ENCODE data around the gene CNTF. TPM values are rescaled to one million over a fixed set of nuclear protein-coding genes. Genes with fewer than 3 reads are reported as not detected.
A peak's percentile ranks its signal among the peaks of the same experiment; 100 is the strongest.
"Not testable (repeated sequence)": the region's sequence is repeated elsewhere in the genome, so short reads cannot be mapped to it uniquely, and the experiment has no call there.

Gene CNTF, protein sequence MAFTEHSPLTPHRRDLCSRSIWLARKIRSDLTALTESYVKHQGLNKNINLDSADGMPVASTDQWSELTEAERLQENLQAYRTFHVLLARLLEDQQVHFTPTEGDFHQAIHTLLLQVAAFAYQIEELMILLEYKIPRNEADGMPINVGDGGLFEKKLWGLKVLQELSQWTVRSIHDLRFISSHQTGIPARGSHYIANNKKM
- total RNA-seq = 3.4 and 3.9 TPM in 2 replicates

DNA sequence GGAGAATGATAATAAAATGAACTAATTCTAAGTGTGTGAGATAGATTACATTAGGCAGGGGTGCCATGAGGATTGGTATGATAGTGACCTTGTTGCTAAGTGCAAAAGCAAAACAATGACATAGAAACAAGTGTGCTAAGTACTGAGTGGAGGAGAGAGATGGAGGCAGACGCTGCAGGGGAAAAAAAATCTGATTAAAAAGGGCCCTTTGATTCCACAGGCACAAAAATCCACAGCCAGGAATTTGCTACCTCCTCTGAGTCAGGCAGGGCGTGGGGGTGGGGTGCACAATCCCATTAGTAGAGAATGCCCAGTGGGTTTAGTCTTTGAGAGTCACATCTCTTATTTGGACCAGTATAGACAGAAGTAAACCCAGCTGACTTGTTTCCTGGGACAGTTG, at the start of gene CNTF:
Gene CNTF (plus strand): TSS at position 322 of the 400 bp plus-strand sequence. CDS start 88 bp downstream, outside the sequence.
- intact Hi-C loops (cut with micrococcal nuclease) = no loop called here
- DNase-seq = no peak
- no peaks in the 10 kb centered on the region for H3K27me3 Mint-ChIP-seq
- peak within 1 kb of the TSS; percentile 73 for H3K27ac Mint-ChIP-seq
- peaks cover 18% of the 10 kb centered on the region for H3K4me1 Mint-ChIP-seq
- H3K4me3 Mint-ChIP-seq = peak within 1 kb of the TSS; percentile 2
- no peaks in the 10 kb centered on the region for H3K9me3 Mint-ChIP-seq
- H3K36me3 Mint-ChIP-seq (ENCODE audit: low read depth) = peaks cover 65% of the 10 kb centered on the region

- not testable (repeated sequence) for H3K27me3 Mint-ChIP-seq, DNase-seq, H3K9me3 Mint-ChIP-seq
- Mint-ChIP-seq H3K4me1 (peaks cover 65% of the 10 kb centered on the region), H3K4me3 (peak overlapping the region; percentile 93), H3K27ac (peak overlapping the region; percentile 95), H3K36me3 (ENCODE audit: low read depth) (peaks cover 39% of the 10 kb centered on the region)
- intact Hi-C loops (cut with micrococcal nuclease) = loop anchor here (1.0 kb wide), 1 partner anchor 48 kb away; no protein-coding TSS in a partner anchor
Observed at GRCh38 chr11:58572906-58573305, 49.6 kb upstream of the CNTF start.

DNA sequence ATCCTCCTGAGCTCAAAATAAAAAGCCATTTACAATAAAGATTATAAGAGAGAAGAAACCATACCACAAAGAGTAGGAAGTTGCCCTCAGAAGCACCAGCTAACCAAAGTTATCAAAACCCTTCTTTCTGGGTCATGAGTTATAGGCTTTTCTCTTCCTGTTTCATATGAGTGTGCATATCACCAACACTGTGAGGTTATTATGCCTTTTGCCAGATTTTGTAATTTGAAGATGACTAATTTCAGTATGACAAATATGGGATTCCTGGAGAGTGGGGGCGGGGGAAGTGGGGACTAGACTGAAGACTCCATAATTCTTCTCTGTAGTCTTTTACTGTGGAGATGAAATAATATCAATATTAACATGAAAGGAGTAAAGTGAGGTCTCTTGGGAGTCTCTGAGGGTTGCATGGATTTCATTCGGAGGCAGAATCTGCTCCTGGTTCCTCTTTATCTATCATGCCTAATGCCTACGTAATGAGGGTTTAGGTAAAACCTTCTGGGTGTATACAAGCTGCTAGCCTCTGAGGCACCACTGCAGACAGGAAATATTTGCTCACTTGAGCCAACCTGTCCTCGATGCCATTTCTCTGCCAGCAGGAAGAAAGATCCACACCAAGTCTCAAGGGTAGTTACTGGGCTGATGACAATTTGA, 48.9 kb upstream of the CNTF start:
- Mint-ChIP-seq H3K4me3 (peak overlapping the region; percentile 93), H3K27me3 (peaks cover 4% of the 10 kb centered on the region), H3K27ac (peak overlapping the region; percentile 95), H3K9me3 (no peaks in the 10 kb centered on the region), H3K4me1 (peaks cover 66% of the 10 kb centered on the region), H3K36me3 (ENCODE audit: low read depth) (peaks cover 39% of the 10 kb centered on the region)
- intact Hi-C loops (cut with micrococcal nuclease) = loop anchor here (1.0 to 2.0 kb wide), 2 partner anchors 48 to 1147 kb away; partner anchors contain the start of gene SLC43A3
- peak; percentile 77 for DNase-seq

- intact Hi-C loops (cut with micrococcal nuclease) = loop anchor here (2.0 to 5.0 kb wide), 2 partner anchors 1148 to 1238 kb away; partner anchors contain the start of genes P2RX3, SLC43A3 and SSRP1
- Mint-ChIP-seq H3K27ac (peak overlapping the region; percentile 95), H3K36me3 (ENCODE audit: low read depth) (peaks cover 32% of the 10 kb centered on the region), H3K4me1 (peaks cover 61% of the 10 kb centered on the region), H3K4me3 (peak overlapping the region; percentile 93), H3K9me3 (no peaks in the 10 kb centered on the region), H3K27me3 (peaks cover 4% of the 10 kb centered on the region)
- no peak for DNase-seq
Observed at GRCh38 chr11:58574881-58575280, 47.6 kb upstream of the CNTF start.

DNA sequence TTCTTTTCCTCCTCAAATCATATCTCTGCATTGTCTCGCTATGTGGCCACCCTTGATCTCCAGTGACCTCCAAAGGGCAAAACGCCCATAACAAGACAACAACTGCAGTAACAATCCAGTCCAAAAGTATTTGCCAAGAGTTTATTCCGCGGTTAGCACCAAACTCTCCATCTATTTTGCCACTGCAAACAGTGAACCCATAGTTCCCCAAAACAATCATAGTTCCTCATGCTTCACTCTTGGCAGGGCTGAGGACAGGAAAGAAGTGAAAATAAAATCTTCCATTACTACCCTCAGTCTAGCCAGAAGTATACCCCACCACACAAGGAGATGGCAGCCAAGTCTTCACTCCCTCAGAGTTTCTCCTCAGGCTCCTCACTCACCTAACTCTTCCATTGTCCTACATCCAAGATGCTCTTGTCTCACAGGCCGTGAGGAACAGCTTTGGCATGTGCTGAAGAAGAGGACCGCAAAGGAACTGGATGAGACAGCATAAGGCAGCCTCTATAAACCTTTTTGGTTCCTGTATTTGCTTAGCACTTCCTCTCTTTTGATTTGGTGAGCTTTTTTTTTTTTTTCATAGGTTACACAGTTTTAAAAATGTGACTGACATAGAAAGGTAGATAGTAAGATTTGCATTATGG, 47.0 kb upstream of the CNTF start, which contains the start of gene LPXN:
Gene LPXN (minus strand): TSS at position 480 of the 644 bp plus-strand sequence. CDS start 84 bp downstream, at position 396.
- Mint-ChIP-seq H3K27me3 (peaks cover 4% of the 10 kb centered on the region), H3K27ac (peak within 1 kb of the TSS; percentile 100), H3K9me3 (no peaks in the 10 kb centered on the region), H3K4me1 (peaks cover 62% of the 10 kb centered on the region), H3K36me3 (ENCODE audit: low read depth) (peaks cover 30% of the 10 kb centered on the region), H3K4me3 (peak within 1 kb of the TSS; percentile 93)
- intact Hi-C loops (cut with micrococcal nuclease) = loop anchor here (2.0 to 5.0 kb wide), 4 partner anchors 99 to 1238 kb away; partner anchors contain the start of genes P2RX3, SLC43A3 and SSRP1
- DNase-seq = peak; percentile 87

DNA sequence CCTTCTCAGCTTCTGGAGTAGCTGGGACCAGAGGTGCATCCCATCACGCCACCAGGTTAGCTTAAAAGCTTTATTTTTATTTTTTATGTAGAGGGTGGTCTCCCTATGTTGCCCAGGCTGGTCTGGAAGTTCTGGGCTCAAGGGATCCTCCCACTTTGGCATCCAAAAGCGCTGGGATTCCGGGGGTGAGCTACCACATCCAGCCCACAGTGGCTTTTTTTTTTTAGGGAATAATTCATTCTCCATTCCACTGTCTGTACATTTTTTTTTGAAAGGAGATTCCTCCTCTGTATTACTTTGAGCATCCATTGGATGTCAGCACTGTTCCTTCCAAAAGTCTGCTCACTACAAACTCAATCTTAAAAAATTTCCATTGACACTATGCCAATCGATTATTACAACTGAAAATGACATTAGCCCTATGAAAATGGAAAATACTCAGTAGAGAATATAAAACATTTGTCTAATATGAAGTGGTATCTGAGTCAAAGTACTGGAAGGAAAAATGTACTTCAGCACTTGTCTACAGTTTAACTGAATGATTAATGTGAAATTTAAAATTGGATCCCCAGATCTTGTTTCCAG, 45.5 kb upstream of the CNTF start:
- H3K36me3 Mint-ChIP-seq (ENCODE audit: low read depth) = peaks cover 32% of the 10 kb centered on the region
- H3K4me3 Mint-ChIP-seq = peak overlapping the region; percentile 93
- intact Hi-C loops (cut with micrococcal nuclease) = loop anchor here (1.0 to 5.0 kb wide), 4 partner anchors 52 to 1240 kb away; partner anchors contain the start of genes P2RX3 and SSRP1
- peaks cover 4% of the 10 kb centered on the region for H3K27me3 Mint-ChIP-seq
- no peaks in the 10 kb centered on the region for H3K9me3 Mint-ChIP-seq
- peaks cover 66% of the 10 kb centered on the region for H3K4me1 Mint-ChIP-seq
- DNase-seq = peak; percentile 65
- peak overlapping the region; percentile 100 for H3K27ac Mint-ChIP-seq

DNA sequence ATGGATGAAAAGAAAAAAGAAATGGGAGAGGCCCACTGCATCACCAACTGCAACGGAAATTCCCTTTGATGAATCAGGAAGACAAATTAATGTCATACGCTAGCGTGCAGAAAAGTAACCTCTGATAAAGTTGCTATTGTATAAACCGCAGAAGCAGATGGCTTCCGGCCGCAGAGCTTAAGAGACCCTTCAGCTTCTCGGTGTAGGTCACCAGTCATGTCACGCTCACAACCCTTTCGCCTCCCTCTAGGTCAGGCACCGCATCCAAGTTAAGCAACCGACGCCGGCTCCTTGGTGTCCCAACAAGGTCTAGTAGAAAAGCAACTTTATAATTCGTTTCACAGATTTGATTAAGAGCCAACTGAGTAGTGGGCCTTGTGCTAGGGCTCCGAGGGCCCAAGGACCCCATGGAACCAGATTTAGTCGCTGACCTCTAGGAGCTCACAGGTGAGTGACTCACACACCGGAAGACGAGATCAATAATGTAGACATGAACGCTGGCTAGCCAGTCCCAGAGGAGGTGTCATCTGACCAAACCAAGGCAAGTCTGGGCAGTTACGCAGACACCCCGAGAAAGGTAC, 44.8 kb upstream of the CNTF start:
- Mint-ChIP-seq H3K36me3 (ENCODE audit: low read depth) (peaks cover 32% of the 10 kb centered on the region), H3K4me3 (peak overlapping the region; percentile 93), H3K9me3 (no peaks in the 10 kb centered on the region), H3K27ac (peak overlapping the region; percentile 100), H3K4me1 (peaks cover 68% of the 10 kb centered on the region), H3K27me3 (peaks cover 4% of the 10 kb centered on the region)
- peak; percentile 91 for DNase-seq
- intact Hi-C loops (cut with micrococcal nuclease) = loop anchor here (1.0 to 5.0 kb wide), 15 partner anchors 36 to 1240 kb away; partner anchors contain the start of genes FAM111B, MED19, OSBP and P2RX3

GRCh38 chr11:58578136-58578634, 44.3 kb upstream of the CNTF start:
- Mint-ChIP-seq H3K36me3 (ENCODE audit: low read depth) (peaks cover 33% of the 10 kb centered on the region), H3K9me3 (no peaks in the 10 kb centered on the region), H3K4me1 (peaks cover 69% of the 10 kb centered on the region), H3K27me3 (peaks cover 4% of the 10 kb centered on the region), H3K27ac (peak overlapping the region; percentile 100), H3K4me3 (peak overlapping the region; percentile 93)
- peak; percentile 97 for DNase-seq
- intact Hi-C loops (cut with micrococcal nuclease) = loop anchor here (1.0 to 5.0 kb wide), 12 partner anchors 35 to 1241 kb away; partner anchors contain the start of genes FAM111B, MED19, OSBP and P2RX3

DNA sequence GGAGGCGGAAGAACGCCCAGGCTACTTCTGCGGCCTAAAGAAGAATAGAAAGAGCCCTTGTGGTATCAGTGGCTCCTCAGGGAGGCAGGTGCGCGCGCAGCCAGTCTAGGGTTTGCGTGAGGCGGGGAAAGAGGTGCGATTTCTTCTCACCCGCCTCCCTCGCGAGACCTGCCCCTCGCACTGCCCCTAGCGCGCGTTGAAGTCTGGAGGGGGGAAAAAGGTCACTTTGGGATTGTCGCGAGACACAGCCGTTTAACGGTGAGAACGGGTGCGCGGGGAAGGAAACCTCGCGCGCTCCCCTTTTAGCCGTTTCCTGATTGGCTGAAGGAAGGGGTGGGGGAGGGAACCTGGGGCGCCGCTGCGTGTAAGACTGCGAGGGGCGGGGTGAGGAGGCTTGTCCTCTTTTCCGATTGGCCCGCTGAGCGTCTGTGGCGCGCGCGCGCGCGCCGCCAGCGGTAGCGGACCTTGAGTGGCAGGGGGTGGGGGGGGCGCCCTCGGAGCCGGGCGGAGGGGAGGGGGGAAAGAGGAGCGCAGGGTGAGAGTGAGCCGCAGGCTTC, 43.8 kb upstream of the CNTF start, which contains the start of gene ZFP91:
Gene ZFP91 (plus strand): TSS at position 429 of the 557 bp plus-strand sequence. CDS start 219 bp downstream, outside the sequence.
- peak; percentile 97 for DNase-seq
- peaks cover 67% of the 10 kb centered on the region for H3K4me1 Mint-ChIP-seq

GRCh38 chr11:58579192-58580129, 43.0 kb upstream of the CNTF start:
- peak; percentile 97 for DNase-seq
- H3K27ac Mint-ChIP-seq = peak overlapping the region; percentile 100
- no peaks in the 10 kb centered on the region for H3K9me3 Mint-ChIP-seq
- intact Hi-C loops (cut with micrococcal nuclease) = loop anchor here (1.0 to 5.0 kb wide), 10 partner anchors 18 to 1242 kb away; partner anchors contain the start of genes CLP1, FAM111B, OSBP and P2RX3
- peaks cover 32% of the 10 kb centered on the region for H3K36me3 Mint-ChIP-seq (ENCODE audit: low read depth)
- H3K27me3 Mint-ChIP-seq = peaks cover 4% of the 10 kb centered on the region
- H3K4me3 Mint-ChIP-seq = peak overlapping the region; percentile 93
- H3K4me1 Mint-ChIP-seq = peaks cover 66% of the 10 kb centered on the region

More for the DNA sequence above, 43.8 kb upstream of the CNTF start, which contains the start of gene ZFP91:
- H3K36me3 Mint-ChIP-seq (ENCODE audit: low read depth) = peaks cover 31% of the 10 kb centered on the region
- H3K9me3 Mint-ChIP-seq = no peaks in the 10 kb centered on the region
- intact Hi-C loops (cut with micrococcal nuclease) = loop anchor here (1.0 to 5.0 kb wide), 14 partner anchors 35 to 1241 kb away; partner anchors contain the start of genes CLP1, FAM111B, MED19 and OSBP
- peak within 1 kb of the TSS; percentile 93 for H3K4me3 Mint-ChIP-seq
- peak within 1 kb of the TSS; percentile 100 for H3K27ac Mint-ChIP-seq
- H3K27me3 Mint-ChIP-seq = peaks cover 4% of the 10 kb centered on the region

DNA sequence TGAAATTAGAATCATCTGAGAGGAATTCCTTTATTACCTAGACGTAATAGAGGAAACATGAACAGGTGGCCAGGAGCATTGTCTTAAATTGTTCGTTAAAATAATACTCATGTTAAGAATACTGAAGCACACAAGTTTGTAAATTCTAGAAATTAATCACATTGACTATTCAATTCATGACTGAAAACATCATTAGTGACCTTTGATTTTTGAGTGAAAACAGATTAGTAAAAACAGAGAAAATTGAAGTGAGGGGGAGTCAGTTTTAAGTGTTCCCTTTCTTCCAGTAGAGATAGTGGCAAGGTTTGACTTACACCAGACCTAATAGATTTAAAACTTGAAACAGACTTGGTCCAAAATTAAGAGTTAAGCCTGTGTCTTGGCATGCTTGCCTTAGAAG, 42.2 kb upstream of the CNTF start:
- Mint-ChIP-seq H3K9me3 (no peaks in the 10 kb centered on the region), H3K27ac (peak overlapping the region; percentile 95), H3K27me3 (peaks cover 4% of the 10 kb centered on the region), H3K4me1 (peaks cover 61% of the 10 kb centered on the region), H3K4me3 (peak overlapping the region; percentile 93), H3K36me3 (ENCODE audit: low read depth) (peaks cover 27% of the 10 kb centered on the region)
- no peak for DNase-seq
- intact Hi-C loops (cut with micrococcal nuclease) = loop anchor here (1.0 kb wide), 1 partner anchor 17 kb away; no protein-coding TSS in a partner anchor

All from activated CD4-positive, alpha-beta T cell treated with anti-CD3 and anti-CD28 coated beads, Interleukin-2, amount 10 ng/mL, durations not matched to agents 24 days and 14 days (primary cell).